Chondrocyte (in vitro differentiated cells): ENCODE measurements around the gene ZKSCAN2. TPM values are rescaled to one million over a fixed set of nuclear protein-coding genes. Genes with fewer than 3 reads are reported as not detected.

ENCODE experiments used
- DNase-seq: peaks from one replicate; pipeline ENCODE4 v3.0.0; 2021; ENCODE audit warnings: mixed read lengths, low spot score
- H3K27ac Mint-ChIP-seq: one replicate; pipeline ENCODE4 v1.8.0; 2021; ENCODE audit warnings: mild to moderate bottlenecking, moderate library complexity, mixed read lengths; ENCODE audit not compliant: unreplicated experiment
- H3K27me3 Mint-ChIP-seq: 2 replicates; pipeline ENCODE4 v1.8.0; 2021; ENCODE audit warnings: low read depth, mixed read lengths
- H3K36me3 Mint-ChIP-seq: 2 replicates; pipeline ENCODE4 v1.8.0; 2021; ENCODE audit warnings: low read depth, mixed read lengths
- H3K4me1 Mint-ChIP-seq: 2 replicates; pipeline ENCODE4 v1.8.0; 2021; ENCODE audit warnings: low read depth, mild to moderate bottlenecking, mixed read lengths
- H3K4me3 Mint-ChIP-seq: one replicate; pipeline ENCODE4 v1.8.0; 2021; ENCODE audit warnings: mild to moderate bottlenecking, moderate library complexity, mixed read lengths; ENCODE audit not compliant: unreplicated experiment
- H3K9me3 Mint-ChIP-seq: 2 replicates; pipeline ENCODE4 v1.8.0; 2021; ENCODE audit warnings: low read depth, mixed read lengths
- long read RNA-seq: library from polyadenylated mRNA; stranded (forward); transcript quantifications from one replicate; pipeline ENCODE4 v2.0.0, GENCODE V29; 2021
- total RNA-seq: library from RNA; stranded (reverse); gene quantifications from 3 replicates; pipeline ENCODE4 v1.2.1, GENCODE V29; 2021
- TF ChIP-seq, protein P1 (sequence below): fragments of 200-600 bp; sonication (generic); IDR thresholded peaks from 2 replicates; pipeline ENCODE4 v1.5.0; 2021; ENCODE audit warnings: antibody characterized with exemption, mild to moderate bottlenecking, moderate library complexity

Gene ZKSCAN2
- 7.5 to 9.2 TPM (median 8.6 TPM) in 3 replicates for total RNA-seq
- long read RNA-seq, full-length matches to known transcripts = 6 of 8 reads
- long read RNA-seq, partial matches to known transcripts = 0 of 8 reads
- long read RNA-seq, other reads (novel, unspliced or antisense) = 2 of 8 reads

- Mint-ChIP-seq H3K27me3 (no peaks in the 10 kb centered on the region), H3K4me1 (peaks cover 43% of the 10 kb centered on the region), H3K4me3 (peak within 1 kb of the TSS; percentile 84), H3K27ac (peak within 1 kb of the TSS; percentile 97), H3K9me3 (no peaks in the 10 kb centered on the region), H3K36me3 (no peaks in the 10 kb centered on the region)
- DNase-seq = peak; percentile 97
- TF ChIP-seq, protein P1, sequence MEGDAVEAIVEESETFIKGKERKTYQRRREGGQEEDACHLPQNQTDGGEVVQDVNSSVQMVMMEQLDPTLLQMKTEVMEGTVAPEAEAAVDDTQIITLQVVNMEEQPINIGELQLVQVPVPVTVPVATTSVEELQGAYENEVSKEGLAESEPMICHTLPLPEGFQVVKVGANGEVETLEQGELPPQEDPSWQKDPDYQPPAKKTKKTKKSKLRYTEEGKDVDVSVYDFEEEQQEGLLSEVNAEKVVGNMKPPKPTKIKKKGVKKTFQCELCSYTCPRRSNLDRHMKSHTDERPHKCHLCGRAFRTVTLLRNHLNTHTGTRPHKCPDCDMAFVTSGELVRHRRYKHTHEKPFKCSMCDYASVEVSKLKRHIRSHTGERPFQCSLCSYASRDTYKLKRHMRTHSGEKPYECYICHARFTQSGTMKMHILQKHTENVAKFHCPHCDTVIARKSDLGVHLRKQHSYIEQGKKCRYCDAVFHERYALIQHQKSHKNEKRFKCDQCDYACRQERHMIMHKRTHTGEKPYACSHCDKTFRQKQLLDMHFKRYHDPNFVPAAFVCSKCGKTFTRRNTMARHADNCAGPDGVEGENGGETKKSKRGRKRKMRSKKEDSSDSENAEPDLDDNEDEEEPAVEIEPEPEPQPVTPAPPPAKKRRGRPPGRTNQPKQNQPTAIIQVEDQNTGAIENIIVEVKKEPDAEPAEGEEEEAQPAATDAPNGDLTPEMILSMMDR = no peak
These were observed at the start of gene ZKSCAN2 for GRCh38 chr16:25257470-25257955. ZKSCAN2 (minus strand) TSS chr16:25257845; CDS start chr16:25257127, 718 bp downstream.

DNA sequence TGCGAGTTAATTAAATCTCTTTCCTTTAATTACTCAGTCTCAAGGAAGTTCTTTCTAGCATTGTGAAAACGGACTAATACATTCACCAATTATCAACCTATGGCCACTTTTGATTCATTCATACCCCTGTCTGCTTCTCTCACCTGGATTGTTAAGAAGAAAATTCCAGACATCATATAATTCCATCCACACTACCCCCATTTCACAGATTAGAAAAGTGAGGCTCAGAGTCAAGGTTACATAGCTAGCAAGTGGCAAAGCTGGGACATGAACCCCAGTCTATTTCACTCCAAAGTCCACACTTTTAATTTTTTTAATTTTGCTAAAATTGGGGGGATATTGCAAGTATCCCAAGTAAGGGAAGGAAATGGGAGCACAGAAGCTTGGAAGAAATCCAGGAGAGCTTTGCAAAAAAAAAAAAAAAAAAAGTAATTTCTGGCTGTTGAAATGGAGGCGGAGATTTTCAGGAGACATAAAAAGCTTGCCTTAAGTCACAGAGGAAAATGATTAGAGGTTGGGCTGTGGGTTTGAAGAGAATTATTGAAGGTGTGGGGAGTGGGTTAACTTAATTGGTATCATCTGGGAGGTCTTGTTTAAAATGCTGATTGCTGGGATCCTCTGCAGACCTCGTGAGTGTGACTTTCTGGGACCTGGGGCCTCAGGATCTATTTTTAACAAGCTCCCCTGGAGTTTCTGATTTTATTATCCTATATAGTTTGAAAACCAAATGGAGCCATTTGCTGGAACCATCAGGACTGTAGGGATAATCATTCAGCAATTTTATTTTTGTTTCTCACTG lies 42.3 kb upstream of the ZKSCAN2 start:
- Mint-ChIP-seq H3K9me3 (no peaks in the 10 kb centered on the region), H3K4me3 (no peak overlapping the region), H3K27ac (no peak overlapping the region), H3K4me1 (no peaks in the 10 kb centered on the region), H3K36me3 (no peaks in the 10 kb centered on the region), H3K27me3 (no peaks in the 10 kb centered on the region)
- TF ChIP-seq, protein P1 = no peak
- DNase-seq = no peak

GRCh38 chr16:25298165-25298872 lies 40.7 kb upstream of the ZKSCAN2 start:
- Mint-ChIP-seq H3K9me3 (no peaks in the 10 kb centered on the region), H3K4me3 (no peak overlapping the region), H3K27me3 (no peaks in the 10 kb centered on the region), H3K4me1 (no peaks in the 10 kb centered on the region), H3K27ac (no peak overlapping the region), H3K36me3 (no peaks in the 10 kb centered on the region)
- TF ChIP-seq, protein P1 = no peak
- DNase-seq = no peak

- Mint-ChIP-seq H3K9me3 (no peaks in the 10 kb centered on the region), H3K27me3 (no peaks in the 10 kb centered on the region), H3K4me1 (no peaks in the 10 kb centered on the region), H3K4me3 (no peak overlapping the region), H3K27ac (no peak overlapping the region), H3K36me3 (peaks cover 2% of the 10 kb centered on the region)
- TF ChIP-seq, protein P1 = no peak
- no peak for DNase-seq
These were observed 39.6 kb upstream of the ZKSCAN2 start for GRCh38 chr16:25297151-25297787.

DNA sequence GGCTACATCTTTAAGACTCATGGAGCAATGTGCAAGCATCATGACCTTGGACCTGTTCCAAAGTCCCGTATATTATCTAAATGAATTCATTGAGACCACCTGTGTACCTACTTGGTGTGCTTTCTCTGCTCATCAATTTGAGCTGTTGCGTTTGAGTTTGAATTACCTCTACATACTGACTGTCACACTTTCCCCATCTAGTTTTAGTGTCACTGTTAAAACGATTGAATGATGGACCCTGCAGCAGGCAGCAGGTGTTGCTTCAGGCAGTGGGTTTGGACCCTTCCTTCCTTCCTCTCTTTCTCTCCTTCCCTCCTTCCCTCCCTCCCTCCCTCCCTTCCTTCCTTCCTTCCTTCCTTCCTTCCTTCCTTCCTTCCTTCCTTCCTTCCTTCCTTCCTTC lies 33.9 kb upstream of the ZKSCAN2 start:
- H3K4me1 Mint-ChIP-seq = no peaks in the 10 kb centered on the region
- H3K9me3 Mint-ChIP-seq = no peaks in the 10 kb centered on the region
- no peak for DNase-seq
- no peak overlapping the region for H3K27ac Mint-ChIP-seq
- no peak overlapping the region for H3K4me3 Mint-ChIP-seq
- no peaks in the 10 kb centered on the region for H3K27me3 Mint-ChIP-seq
- H3K36me3 Mint-ChIP-seq = peaks cover 7% of the 10 kb centered on the region
- TF ChIP-seq, protein P1 = no peak
